Measurements from ENCODE around the gene CPLX1.
A peak's percentile ranks its signal among the peaks of the same experiment; 100 is the strongest.
"Not testable (repeated sequence)": the region's sequence is repeated elsewhere in the genome, so short reads cannot be mapped to it uniquely, and the experiment has no call there.

CPLX1 gene

GRCh38 chr4:761739-762138 is 64.2 kb downstream of the CPLX1 start:
- DNase-seq (ENCODE audit: low read depth in 1 of 2, low spot score in 1 of 2) = no peak

GRCh38 chr4:761086-761485 is 64.8 kb downstream of the CPLX1 start:
- no peak for DNase-seq (ENCODE audit: low read depth in 1 of 2, low spot score in 1 of 2)

- no peak for DNase-seq (ENCODE audit: low read depth in 1 of 2, low spot score in 1 of 2)
These were observed 65.3 kb downstream of the CPLX1 start for GRCh38 chr4:760616-761015.

- not testable (repeated sequence) for DNase-seq (ENCODE audit: low read depth in 1 of 2, low spot score in 1 of 2)
These were observed 66.1 kb downstream of the CPLX1 start for GRCh38 chr4:759810-760209.

GRCh38 chr4:757111-757510 is 68.8 kb downstream of the CPLX1 start:
- DNase-seq (ENCODE audit: low read depth in 1 of 2, low spot score in 1 of 2) = no peak

- DNase-seq (ENCODE audit: low read depth in 1 of 2, low spot score in 1 of 2) = no peak
These were observed 71.5 kb downstream of the CPLX1 start for GRCh38 chr4:754221-755120.

GRCh38 chr4:753186-753585 is 72.7 kb downstream of the CPLX1 start:
- DNase-seq (ENCODE audit: low read depth in 1 of 2, low spot score in 1 of 2) = not testable (repeated sequence)

- no peak for DNase-seq (ENCODE audit: low read depth in 1 of 2, low spot score in 1 of 2)
These were observed 73.6 kb downstream of the CPLX1 start for GRCh38 chr4:752196-752861.

GRCh38 chr4:751676-752075 is 74.3 kb downstream of the CPLX1 start:
- no peak for DNase-seq (ENCODE audit: low read depth in 1 of 2, low spot score in 1 of 2)

GRCh38 chr4:749698-750666 is 75.9 kb downstream of the CPLX1 start:
- no peak for DNase-seq (ENCODE audit: low read depth in 1 of 2, low spot score in 1 of 2)

GRCh38 chr4:748461-748860 is 77.5 kb downstream of the CPLX1 start:
- no peak for DNase-seq (ENCODE audit: low read depth in 1 of 2, low spot score in 1 of 2)

- DNase-seq (ENCODE audit: low read depth in 1 of 2, low spot score in 1 of 2) = no peak
These were observed 78.3 kb downstream of the CPLX1 start for GRCh38 chr4:747546-748170.

GRCh38 chr4:744212-744841 is 81.6 kb downstream of the CPLX1 start:
- DNase-seq (ENCODE audit: low read depth in 1 of 2, low spot score in 1 of 2) = no peak

- no peak for DNase-seq (ENCODE audit: low read depth in 1 of 2, low spot score in 1 of 2)
These were observed 82.3 kb downstream of the CPLX1 start for GRCh38 chr4:743463-744211.

- DNase-seq (ENCODE audit: low read depth in 1 of 2, low spot score in 1 of 2) = peak; percentile 62 to 69
These were observed 83.1 kb downstream of the CPLX1 start for GRCh38 chr4:742742-743311.

- no peak for DNase-seq (ENCODE audit: low read depth in 1 of 2, low spot score in 1 of 2)
These were observed 83.7 kb downstream of the CPLX1 start for GRCh38 chr4:742096-742741.

- no peak for DNase-seq (ENCODE audit: low read depth in 1 of 2, low spot score in 1 of 2)
These were observed 85.2 kb downstream of the CPLX1 start for GRCh38 chr4:740656-741282.

GRCh38 chr4:740011-740410 is 85.9 kb downstream of the CPLX1 start:
- DNase-seq (ENCODE audit: low read depth in 1 of 2, low spot score in 1 of 2) = no peak
